IPS-20b (cell line): ENCODE measurements around the gene ALDH2.
A peak's percentile ranks its signal among the peaks of the same experiment; 100 is the strongest.
"Not testable (repeated sequence)": the region's sequence is repeated elsewhere in the genome, so short reads cannot be mapped to it uniquely, and the experiment has no call there.

Experiments
- H3K27ac ChIP-seq: one replicate; pipeline ENCODE4 v1.5.1; 2013; ENCODE audit warnings: low read length
- H3K27me3 ChIP-seq: 2 replicates; pipeline ENCODE4 v1.6.1; 2013; ENCODE audit warnings: mild to moderate bottlenecking, low read length, inconsistent platforms; ENCODE audit not compliant: insufficient read depth
- H3K36me3 ChIP-seq: 2 replicates; pipeline ENCODE4 v1.6.1; 2013; ENCODE audit warnings: low read depth, mild to moderate bottlenecking, inconsistent platforms, low read length, moderate library complexity; ENCODE audit not compliant: insufficient read depth
- H3K4me1 ChIP-seq: 2 replicates; pipeline ENCODE4 v1.6.1; 2013; ENCODE audit warnings: mild to moderate bottlenecking, control low read depth, inconsistent platforms, low read length, moderate library complexity; ENCODE audit not compliant: insufficient read depth
- H3K4me3 ChIP-seq: 2 replicates; pipeline ENCODE4 v1.5.1; 2013; ENCODE audit warnings: mild to moderate bottlenecking, low read length, inconsistent platforms
- H3K9ac ChIP-seq: 2 replicates; pipeline ENCODE4 v1.6.1; 2013; ENCODE audit warnings: low read depth, mild to moderate bottlenecking, inconsistent platforms, low read length, moderate library complexity
- H3K9me3 ChIP-seq: 2 replicates; pipeline ENCODE4 v1.6.1; 2013; ENCODE audit warnings: mild to moderate bottlenecking, low read depth, low read length, inconsistent platforms; ENCODE audit not compliant: insufficient read depth

ALDH2 gene

GRCh38 chr12:111766608-111767361, at the start of gene ALDH2:
TSS of gene ALDH2 (plus strand) at chr12:111766933. CDS start at chr12:111766983, 50 bp downstream.
- Histone ChIP-seq H3K36me3 (no peaks in the 10 kb centered on the region), H3K4me3 (peak within 1 kb of the TSS; percentile 90), H3K4me1 (peaks cover 11% of the 10 kb centered on the region), H3K9ac (peak within 1 kb of the TSS; percentile 82), H3K9me3 (no peaks in the 10 kb centered on the region), H3K27me3 (peaks cover 14% of the 10 kb centered on the region; the same call in 1 of the 2 replicates), H3K27ac (peak within 1 kb of the TSS; percentile 22)

GRCh38 chr12:111719316-111719715, 47.4 kb upstream of the ALDH2 start:
- not testable (repeated sequence) for H3K9ac ChIP-seq, H3K27ac ChIP-seq, H3K9me3 ChIP-seq, H3K4me3 ChIP-seq, H3K27me3 ChIP-seq, H3K4me1 ChIP-seq
- H3K36me3 ChIP-seq, result peaks cover 40% of the 10 kb centered on the region

GRCh38 chr12:111720457-111720856, 46.3 kb upstream of the ALDH2 start:
- Histone ChIP-seq H3K4me3 (no peak overlapping the region), H3K4me1 (no peaks in the 10 kb centered on the region), H3K27ac (no peak overlapping the region), H3K36me3 (peaks cover 33% of the 10 kb centered on the region), H3K9ac (no peak overlapping the region), H3K27me3 (no peaks in the 10 kb centered on the region), H3K9me3 (no peaks in the 10 kb centered on the region)

GRCh38 chr12:111723646-111724360, 42.9 kb upstream of the ALDH2 start:
- not testable (repeated sequence) for H3K9ac ChIP-seq, H3K4me3 ChIP-seq, H3K27ac ChIP-seq, H3K4me1 ChIP-seq, H3K9me3 ChIP-seq, H3K27me3 ChIP-seq
- H3K36me3 ChIP-seq, result peaks cover 13% of the 10 kb centered on the region

DNA sequence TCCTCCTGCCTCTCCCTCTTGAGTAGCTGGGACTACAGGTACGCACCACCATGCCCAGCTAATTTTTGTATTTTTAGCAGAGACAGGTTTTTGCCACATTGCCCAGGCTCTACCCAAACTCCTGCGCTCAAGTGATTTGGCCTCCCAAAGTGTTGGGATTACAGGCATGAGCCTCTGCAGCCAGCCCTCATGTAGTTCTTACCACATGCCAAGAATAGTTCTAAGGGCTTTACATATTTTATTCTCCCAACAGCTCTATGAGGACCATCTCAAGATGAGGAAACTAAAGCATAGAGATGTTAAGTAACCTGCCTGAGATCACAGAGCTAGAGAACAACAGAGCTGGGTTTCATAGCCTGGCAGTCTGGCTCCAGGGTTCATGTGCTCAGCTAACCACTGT, 37.9 kb upstream of the ALDH2 start:
- Histone ChIP-seq H3K9me3 (no peaks in the 10 kb centered on the region), H3K36me3 (peaks cover 16% of the 10 kb centered on the region), H3K4me3 (no peak overlapping the region), H3K27me3 (no peaks in the 10 kb centered on the region), H3K27ac (no peak overlapping the region), H3K9ac (no peak overlapping the region; the same call in 1 of the 2 replicates), H3K4me1 (no peaks in the 10 kb centered on the region)

GRCh38 chr12:111730420-111730819, 36.3 kb upstream of the ALDH2 start:
- Histone ChIP-seq H3K9ac (no peak overlapping the region), H3K27ac (no peak overlapping the region)

DNA sequence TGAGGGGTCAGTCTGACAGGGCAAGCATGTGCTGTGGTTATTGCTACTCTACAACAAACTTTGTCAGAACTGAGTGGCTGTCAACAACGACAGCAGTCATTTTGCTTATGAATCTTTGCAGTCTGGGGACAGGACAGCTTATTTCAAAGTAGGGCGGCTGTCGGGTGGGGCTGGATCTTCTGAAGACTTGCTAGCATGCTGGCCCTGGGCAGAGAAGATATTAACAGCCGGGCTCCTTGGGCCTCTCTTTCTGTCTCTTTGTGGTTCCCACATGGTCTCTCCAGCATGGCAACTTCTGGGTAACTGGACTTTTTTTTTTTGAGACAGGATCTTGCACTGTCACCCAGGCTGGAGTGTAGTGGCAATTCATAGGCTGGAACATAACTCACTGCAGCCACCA, 33.9 kb upstream of the ALDH2 start:
- no peaks in the 10 kb centered on the region for H3K4me1 ChIP-seq
- H3K36me3 ChIP-seq, result peaks cover 25% of the 10 kb centered on the region
- no peaks in the 10 kb centered on the region for H3K27me3 ChIP-seq
- H3K9ac ChIP-seq, result no peak overlapping the region
- no peaks in the 10 kb centered on the region for H3K9me3 ChIP-seq
- no peak overlapping the region for H3K27ac ChIP-seq
- H3K4me3 ChIP-seq, result no peak overlapping the region

More at GRCh38 chr12:111730420-111730819, 36.3 kb upstream of the ALDH2 start:
- Histone ChIP-seq H3K4me1 (no peaks in the 10 kb centered on the region), H3K9me3 (no peaks in the 10 kb centered on the region), H3K27me3 (no peaks in the 10 kb centered on the region), H3K4me3 (no peak overlapping the region), H3K36me3 (peaks cover 16% of the 10 kb centered on the region)

DNA sequence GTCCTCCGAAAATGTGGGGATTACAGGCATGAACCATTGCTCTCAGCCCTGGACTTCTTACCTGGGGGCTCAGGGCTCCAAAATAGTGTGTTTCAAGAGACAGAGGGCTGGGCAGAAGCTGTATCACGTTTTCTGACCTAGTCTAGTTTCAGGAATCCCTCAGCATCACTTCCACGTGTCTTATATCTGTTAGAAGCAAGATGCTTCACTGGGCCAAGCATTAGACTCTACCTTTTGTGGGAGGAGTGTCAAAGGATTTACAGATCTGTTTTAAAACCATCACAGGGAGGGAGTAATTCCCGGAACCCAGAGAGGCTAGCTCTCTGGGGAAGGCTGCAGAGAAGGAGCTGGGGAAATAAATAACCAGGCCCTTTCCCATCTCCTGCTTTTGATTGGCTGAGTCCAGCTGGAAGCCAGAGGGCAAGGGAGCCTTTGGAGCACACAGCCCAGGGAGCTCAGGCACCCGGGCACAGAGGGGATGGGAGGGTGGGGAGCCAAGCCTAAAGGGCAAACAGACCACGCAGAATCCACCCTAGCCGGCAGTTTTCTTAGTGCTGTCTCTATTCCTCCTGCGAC, 33.3 kb upstream of the ALDH2 start:
- no peak overlapping the region for H3K4me3 ChIP-seq
- H3K9ac ChIP-seq, result no peak overlapping the region
- H3K9me3 ChIP-seq, result no peaks in the 10 kb centered on the region
- no peaks in the 10 kb centered on the region for H3K27me3 ChIP-seq
- peaks cover 29% of the 10 kb centered on the region for H3K36me3 ChIP-seq
- no peak overlapping the region for H3K27ac ChIP-seq
- H3K4me1 ChIP-seq, result no peaks in the 10 kb centered on the region

DNA sequence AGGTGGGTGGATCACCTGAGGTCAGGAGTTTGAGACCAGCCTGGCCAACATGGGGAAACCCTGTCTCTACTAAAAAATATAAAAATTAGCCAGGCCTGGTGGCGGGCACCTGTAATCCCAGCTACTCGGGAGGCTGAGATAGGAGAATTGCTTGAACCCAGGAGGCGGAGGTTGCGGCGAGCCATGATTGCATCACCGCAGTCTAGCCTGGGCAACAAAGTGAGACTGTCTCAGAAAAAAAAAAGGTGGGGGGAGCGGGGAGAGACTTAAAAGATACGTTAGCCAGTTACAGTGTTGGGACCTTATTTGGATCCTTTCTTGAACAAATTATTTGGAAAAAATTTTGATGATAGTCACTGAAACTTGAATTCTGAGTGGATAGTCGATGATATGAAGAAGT, 27.2 kb upstream of the ALDH2 start:
- H3K9ac ChIP-seq, H3K4me1 ChIP-seq, H3K27ac ChIP-seq, H3K9me3 ChIP-seq, H3K27me3 ChIP-seq, H3K4me3 ChIP-seq: not testable (repeated sequence)
- peaks cover 15% of the 10 kb centered on the region for H3K36me3 ChIP-seq

DNA sequence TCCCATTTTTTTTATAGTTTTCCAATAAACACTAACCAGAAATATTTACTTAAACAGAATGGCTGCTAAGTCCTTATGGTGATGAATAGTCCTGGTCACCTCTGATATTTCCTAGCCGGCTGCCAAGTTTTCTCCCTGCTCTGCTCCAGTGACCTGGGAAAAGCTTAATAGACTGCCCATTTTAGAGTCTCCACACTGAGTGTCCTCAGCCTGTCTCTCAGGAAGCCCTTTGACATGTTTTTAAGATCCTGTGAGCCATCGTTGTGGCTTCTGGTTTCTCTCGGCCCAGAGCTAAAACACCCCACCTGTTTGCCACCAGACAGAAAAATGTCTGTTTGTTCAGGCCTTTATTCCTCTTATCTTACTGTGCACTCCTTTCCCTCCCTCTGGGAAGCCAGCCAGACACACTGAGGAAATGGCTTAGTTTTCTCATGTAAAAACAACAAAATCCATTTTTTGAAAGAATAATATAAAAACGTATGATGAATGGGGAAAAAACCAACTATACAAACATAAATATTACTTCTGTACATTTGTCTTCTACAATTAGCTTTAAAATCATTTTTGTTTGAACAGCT, 25.4 kb upstream of the ALDH2 start:
- Histone ChIP-seq H3K9me3 (no peaks in the 10 kb centered on the region), H3K36me3 (peaks cover 23% of the 10 kb centered on the region), H3K27me3 (no peaks in the 10 kb centered on the region), H3K4me3 (no peak overlapping the region), H3K27ac (no peak overlapping the region), H3K4me1 (no peaks in the 10 kb centered on the region), H3K9ac (no peak overlapping the region)

- H3K9me3 ChIP-seq, result no peaks in the 10 kb centered on the region
- no peak overlapping the region for H3K9ac ChIP-seq
- H3K4me3 ChIP-seq, result no peak overlapping the region
- H3K27ac ChIP-seq, result no peak overlapping the region
- H3K4me1 ChIP-seq, result no peaks in the 10 kb centered on the region
- peaks cover 27% of the 10 kb centered on the region for H3K36me3 ChIP-seq
- H3K27me3 ChIP-seq, result no peaks in the 10 kb centered on the region
Observed at GRCh38 chr12:111745211-111745610, 21.5 kb upstream of the ALDH2 start.
